Pancreas (tissue), 10 donors: ENCODE data around the gene SERPINF2. TPM values are rescaled to one million over a fixed set of nuclear protein-coding genes. Genes with fewer than 3 reads are reported as not detected.

Experiments used
- ATAC-seq, 4 donors: fragments of 200-7000 bp; cut with Tn5 transposase; one replicate each; pipeline versions ENCODE4 v1.8.0 to v1.9.1; 2020; ENCODE audit warnings: mild to moderate bottlenecking in 4 of 4, moderate library complexity in 4 of 4
- DNase-seq, 6 donors: peaks; one replicate each; pipeline ENCODE4 v3.0.0-alpha.2; 2020
- FAIRE-seq: peaks from 2 replicates; lab custom pipeline; 2012; peaks lifted over from hg19 to GRCh38; lab: Jason Lieb, UNC
- H3K27ac ChIP-seq, 4 donors: fragments of 200-600 bp; sonication (generic); 1 replicate in 3 of 4; 2 replicates in 1 of 4; pipeline versions ENCODE4 v1.5.0 to v1.8.0; 2020
- H3K27me3 ChIP-seq, 4 donors: fragments of 200-600 bp; one replicate each; pipeline ENCODE4 v1.8.0; 2021
- H3K36me3 ChIP-seq, 3 donors: fragments of 200-600 bp; sonication (generic) in 1 of 3; one replicate each; pipeline versions ENCODE4 v1.5.0 to v1.8.0; 2020 to 2021
- H3K4me1 ChIP-seq, 3 donors: fragments of 200-600 bp; one replicate each; pipeline ENCODE4 v1.8.0; 2021
- H3K4me3 ChIP-seq, 4 donors: fragments of 200-600 bp; sonication (generic) in 2 of 4; one replicate each; pipeline versions ENCODE4 v1.5.0 to v1.8.0; 2020 to 2021
- H3K9me3 ChIP-seq, 4 donors: fragments of 200-600 bp; one replicate each; pipeline ENCODE4 v1.8.0; 2021
- WGBS, 2 donors: extraction: QIAGEN DNeasy Blood & Tissue Kit; methylation state at CpG; one replicate each; pipeline ENCODE4 v1.1.7; 2013; 5-methylcytosine and 5-hydroxymethylcytosine counted together
- intact Hi-C, 3 donors: fragments of 100-400 bp; cut with DNase I; formaldehyde crosslinking; loops; one replicate each; pipeline versions ENCODE4 v1.11.1 to v1.14.2; 2022
- polyA plus RNA-seq, 2 donors: library from polyadenylated mRNA; stranded (reverse); fragments of 200-250 nt; gene quantifications; one replicate each; pipeline ENCODE4 v1.2.3, GENCODE V29; 2013
- total RNA-seq, 6 donors: library from RNA; stranded (reverse); fragmentation: NEBNext Ultra II Directional in 4 of 6; extraction: Animal tissue kit (Norgen Biotek cat#: 25700) in 4 of 6; gene quantifications; one replicate each; pipeline versions ENCODE4 v1.2.1 to v1.2.4, GENCODE V29; 2021 to 2023
- TF ChIP-seq, protein P1 (sequence below), 4 donors: fragments of 200-600 bp; sonication (generic) in 3 of 4; IDR thresholded peaks; one replicate each; pipeline versions ENCODE4 v1.5.0 to v1.8.0; 2021; ENCODE audit warnings: antibody characterized with exemption in 4 of 4
- donor health status: healthy with polysubstance abuse.
- donor health status: DM: no; HTN: no; CAD: no; lungs with moderate emphysema.
- donor health status: DM: no; HTN: no; CAD: no.
- donor health status: control.
- donor health status: control.
- donor health status: Bipolar disorder and iron deficiency.
- donor health status: DM: yes; HTN: yes; CAD: no.
- donor health status: DM: no; HTN: no; CAD: no.
- donor health status: DM: no; HTN: no; CAD: no.
- donor health status: DM: yes; HTN: yes; CAD: no.

Gene SERPINF2
- total and polyA plus RNA-seq, 8 donors, result 1.4 to 8.8 (median 3.9) TPM

DNA sequence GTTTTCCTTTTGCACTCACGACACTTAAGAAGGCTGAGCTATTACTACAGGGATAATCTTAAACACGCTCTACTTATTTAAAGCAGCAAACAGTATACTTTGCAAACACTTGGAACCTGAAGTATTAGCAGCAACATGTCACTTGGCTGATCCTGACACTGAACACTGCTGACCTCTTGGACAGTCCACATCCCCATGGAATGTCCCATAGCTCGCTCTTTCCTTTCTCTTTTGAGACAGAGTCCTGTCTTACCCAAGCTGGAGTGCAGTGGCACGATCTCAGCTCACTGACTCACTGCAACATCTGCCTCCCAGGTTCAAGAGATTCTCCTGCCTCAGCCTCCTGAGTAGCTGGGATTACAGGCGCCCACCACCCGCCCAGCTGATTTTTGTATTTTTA lies 60.6 kb downstream of the SERPINF2 start:
- intact Hi-C loops, result no loop called here
- TF ChIP-seq, protein P1, sequence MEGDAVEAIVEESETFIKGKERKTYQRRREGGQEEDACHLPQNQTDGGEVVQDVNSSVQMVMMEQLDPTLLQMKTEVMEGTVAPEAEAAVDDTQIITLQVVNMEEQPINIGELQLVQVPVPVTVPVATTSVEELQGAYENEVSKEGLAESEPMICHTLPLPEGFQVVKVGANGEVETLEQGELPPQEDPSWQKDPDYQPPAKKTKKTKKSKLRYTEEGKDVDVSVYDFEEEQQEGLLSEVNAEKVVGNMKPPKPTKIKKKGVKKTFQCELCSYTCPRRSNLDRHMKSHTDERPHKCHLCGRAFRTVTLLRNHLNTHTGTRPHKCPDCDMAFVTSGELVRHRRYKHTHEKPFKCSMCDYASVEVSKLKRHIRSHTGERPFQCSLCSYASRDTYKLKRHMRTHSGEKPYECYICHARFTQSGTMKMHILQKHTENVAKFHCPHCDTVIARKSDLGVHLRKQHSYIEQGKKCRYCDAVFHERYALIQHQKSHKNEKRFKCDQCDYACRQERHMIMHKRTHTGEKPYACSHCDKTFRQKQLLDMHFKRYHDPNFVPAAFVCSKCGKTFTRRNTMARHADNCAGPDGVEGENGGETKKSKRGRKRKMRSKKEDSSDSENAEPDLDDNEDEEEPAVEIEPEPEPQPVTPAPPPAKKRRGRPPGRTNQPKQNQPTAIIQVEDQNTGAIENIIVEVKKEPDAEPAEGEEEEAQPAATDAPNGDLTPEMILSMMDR (IDR thresholded peaks at IDR 0.05), result no peak
- Histone ChIP-seq H3K9me3 (no peaks in the 10 kb centered on the region), H3K4me3 (no peak overlapping the region), H3K4me1 (no peaks in the 10 kb centered on the region), H3K27ac (no peak overlapping the region), H3K36me3 (peaks cover 0 to 16% (median 0%) of the 10 kb centered on the region in 3 donors), H3K27me3 (no peaks in the 10 kb centered on the region)
- ATAC-seq, result no peak
- no peak for FAIRE-seq
- no peak for DNase-seq
- WGBS, 2 donors, result 94 to 96% methylated on average over 6 of the region's 6 CpGs

Other genes with a start within 250 kb of the SERPINF2 start
- 10 to 100 TPM; 13.2 to 23.8 (median 17.2) TPM for gene INPP5K, start 226.3 kb upstream of the SERPINF2 start, total RNA-seq
- gene INPP5K, start 226.3 kb upstream of the SERPINF2 start, polyA plus RNA-seq, result 10 to 100 TPM; 23.9 to 24.4 TPM
- gene PITPNA, start 180.1 kb upstream of the SERPINF2 start, total RNA-seq, result 10 to 100 TPM; 24.1 to 32.8 (median 26.8) TPM
- 10 to 100 TPM in 1 of 2 donors, 1 to 10 TPM in 1; 9.3 to 21.5 TPM for gene PITPNA, start 180.1 kb upstream of the SERPINF2 start, polyA plus RNA-seq
- gene SLC43A2, start 114.0 kb upstream of the SERPINF2 start, total RNA-seq, result 10 to 100 TPM in 3 of 6 donors, 1 to 10 TPM in 3; 2.6 to 14.5 (median 7.3) TPM
- 10 to 100 TPM in 1 of 2 donors, 1 to 10 TPM in 1; 9.7 to 10.1 TPM for gene SLC43A2, start 114.0 kb upstream of the SERPINF2 start, polyA plus RNA-seq
- gene SCARF1, start 97.1 kb upstream of the SERPINF2 start, total RNA-seq, result 1 to 10 TPM; 2.0 to 5.0 (median 3.1) TPM
- 1 to 10 TPM; 8.1 to 8.6 TPM for gene SCARF1, start 97.1 kb upstream of the SERPINF2 start, polyA plus RNA-seq
- 1 to 10 TPM; 6.6 to 9.0 (median 7.8) TPM for gene RILP, start 93.0 kb upstream of the SERPINF2 start, total RNA-seq
- 10 to 100 TPM; 13.7 to 14.4 TPM for gene RILP, start 93.0 kb upstream of the SERPINF2 start, polyA plus RNA-seq
- 100 to 1,000 TPM in 3 of 6 donors, 10 to 100 TPM in 3; 88.8 to 129 (median 100.0) TPM for gene PRPF8, start 58.0 kb upstream of the SERPINF2 start, total RNA-seq
- 10 to 100 TPM; 78.9 to 93.1 TPM for gene PRPF8, start 58.0 kb upstream of the SERPINF2 start, polyA plus RNA-seq
- gene TLCD2, start 32.5 kb upstream of the SERPINF2 start, total RNA-seq, result 1 to 10 TPM in 5 of 6 donors, under 1 TPM in 1; 0.56 to 2.8 (median 1.4) TPM
- 1 to 10 TPM in 1 of 2 donors, under 1 TPM in 1; 0.75 to 1.4 TPM for gene TLCD2, start 32.5 kb upstream of the SERPINF2 start, polyA plus RNA-seq
- 10 to 100 TPM in 2 of 6 donors, 1 to 10 TPM in 4; 5.7 to 17.0 (median 8.3) TPM for gene WDR81, start 18.2 kb upstream of the SERPINF2 start, total RNA-seq
- 10 to 100 TPM; 14.2 to 24.4 TPM for gene WDR81, start 18.2 kb upstream of the SERPINF2 start, polyA plus RNA-seq
- 100 to 1,000 TPM in 2 of 6 donors, 10 to 100 TPM in 4; 40.6 to 178 (median 82.0) TPM for gene SERPINF1, start 19.2 kb downstream of the SERPINF2 start, total RNA-seq
- gene SERPINF1, start 19.2 kb downstream of the SERPINF2 start, polyA plus RNA-seq, result 10 to 100 TPM; 73.1 to 95.9 TPM
- gene SMYD4, start 87.0 kb downstream of the SERPINF2 start, total RNA-seq, result 1 to 10 TPM; 5.0 to 8.9 (median 6.9) TPM
- 1 to 10 TPM; 4.0 to 4.7 TPM for gene SMYD4, start 87.0 kb downstream of the SERPINF2 start, polyA plus RNA-seq
- 10 to 100 TPM; 34.7 to 43.9 (median 39.1) TPM for gene RPA1, start 87.1 kb downstream of the SERPINF2 start, total RNA-seq
- 10 to 100 TPM in 1 of 2 donors, 1 to 10 TPM in 1; 6.5 to 17.0 TPM for gene RPA1, start 87.1 kb downstream of the SERPINF2 start, polyA plus RNA-seq